GM19438 (cell line): ENCODE measurements around the gene STAB1.

Experiments used
- ATAC-seq: cut with Tn5 transposase; IDR thresholded peaks from one replicate; pipeline ENCODE4 v1.9.1; 2021; ENCODE audit warnings: low read depth; ENCODE audit not compliant: unreplicated experiment

STAB1 gene

DNA sequence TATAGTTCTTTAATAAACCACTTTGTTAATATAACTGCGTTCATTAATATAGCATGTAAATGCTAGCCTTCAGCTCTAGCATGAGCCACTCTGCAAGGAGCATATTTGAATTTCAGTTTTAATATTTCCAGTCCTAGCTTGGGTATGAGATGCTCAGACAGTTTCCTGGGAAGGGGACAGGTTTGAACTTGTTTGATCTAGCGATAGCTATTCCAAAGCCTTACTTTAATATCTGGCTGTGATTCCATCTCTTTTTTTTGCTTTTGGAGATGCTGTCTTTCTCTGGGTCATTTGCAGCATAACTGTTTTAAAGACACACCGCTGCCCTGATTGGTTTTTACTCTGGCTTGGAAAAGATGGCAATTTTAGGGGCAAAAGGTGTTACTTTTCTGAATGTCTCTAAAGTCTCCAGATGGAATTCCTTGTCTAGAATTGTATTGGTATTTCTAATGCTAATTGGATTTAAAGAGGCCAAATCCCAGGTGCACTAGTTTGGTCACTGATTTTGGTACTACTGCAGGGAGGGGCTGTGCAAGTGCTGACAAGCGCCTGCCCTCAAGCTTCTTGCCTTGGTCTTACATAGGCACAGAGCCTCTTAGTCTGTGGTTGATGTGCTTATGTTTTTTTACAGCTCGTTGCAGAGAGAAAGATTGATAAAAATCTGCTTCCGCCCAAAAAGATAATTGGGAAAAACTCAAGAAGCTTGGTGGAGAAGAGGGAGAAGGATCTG, 36.9 kb upstream of the STAB1 start:
- ATAC-seq, result no peak

DNA sequence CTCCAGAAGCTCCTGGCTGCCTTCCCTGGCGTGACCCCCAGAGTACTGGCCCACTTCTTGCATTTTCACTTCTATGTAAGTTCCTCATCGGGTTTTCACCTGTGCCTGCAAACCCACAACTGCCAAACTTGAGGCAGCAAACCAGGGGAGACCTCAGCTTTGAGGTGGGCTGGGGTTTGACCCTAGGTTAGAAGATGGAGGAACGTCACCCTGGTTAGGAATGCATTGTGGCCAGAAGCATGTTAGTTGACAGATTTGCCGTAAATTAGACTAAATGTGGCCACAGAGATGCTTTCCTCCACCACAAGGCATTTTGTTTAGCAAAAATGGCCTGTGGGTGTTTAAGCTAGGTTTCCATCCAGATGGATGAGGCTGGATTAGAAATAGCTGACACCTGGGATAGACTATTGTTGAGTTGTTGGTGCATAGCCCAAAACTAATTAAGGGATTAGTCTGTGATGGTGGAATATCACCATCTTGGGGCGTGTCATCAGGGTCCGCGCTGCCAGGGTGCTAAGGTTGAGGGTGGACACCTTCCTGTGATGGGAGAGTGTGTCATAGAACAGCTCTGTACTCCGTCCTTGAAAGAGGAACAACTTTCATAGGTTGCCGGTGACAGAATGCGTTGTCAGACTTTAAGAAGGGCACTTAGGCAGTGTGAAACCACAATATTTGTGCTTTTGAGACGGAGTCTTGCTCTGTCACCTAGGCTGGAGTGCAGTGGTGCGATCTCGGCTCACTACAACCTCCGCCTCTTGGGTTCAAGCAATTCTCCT, 36.2 kb upstream of the STAB1 start:
- ATAC-seq, result no peak

DNA sequence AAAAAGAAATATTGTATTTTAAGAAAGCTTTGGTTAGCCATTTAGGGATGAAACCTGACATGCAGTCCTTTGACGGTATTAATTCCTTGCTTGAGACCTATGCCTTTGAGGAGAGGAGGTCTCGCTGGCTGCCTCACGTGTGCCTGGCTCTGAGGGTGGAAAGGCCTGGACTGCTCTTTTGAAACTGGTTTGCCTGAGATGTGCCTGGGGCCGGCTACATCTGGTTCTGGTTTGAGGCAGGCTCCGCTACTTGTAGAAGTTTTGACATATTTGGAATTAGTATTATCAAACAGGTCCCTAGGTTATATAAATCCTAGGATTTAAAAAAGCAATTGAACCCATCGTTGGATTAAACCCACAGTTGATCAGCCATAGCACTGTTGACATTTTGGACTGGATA, 33.3 kb upstream of the STAB1 start:
- no peak for ATAC-seq

DNA sequence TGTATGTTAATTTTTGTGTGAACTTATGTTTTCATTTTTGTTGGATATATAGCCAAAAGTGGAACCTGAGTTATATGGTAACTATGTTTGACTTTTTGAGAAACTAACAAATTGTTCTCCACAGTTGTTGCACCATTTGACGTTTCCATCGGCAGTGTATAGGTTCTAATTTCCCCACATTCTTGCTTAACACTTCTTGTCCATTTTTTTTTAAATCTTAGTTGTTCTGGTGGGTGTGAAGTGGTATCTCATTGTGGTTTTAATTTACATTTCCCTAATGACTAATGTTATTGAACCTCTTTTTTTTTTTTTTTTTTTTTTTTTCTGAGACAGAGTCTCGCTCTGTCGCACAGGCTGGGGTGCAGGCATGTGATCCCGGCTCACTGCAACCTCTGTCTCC, 31.7 kb upstream of the STAB1 start:
- ATAC-seq, result no peak

DNA sequence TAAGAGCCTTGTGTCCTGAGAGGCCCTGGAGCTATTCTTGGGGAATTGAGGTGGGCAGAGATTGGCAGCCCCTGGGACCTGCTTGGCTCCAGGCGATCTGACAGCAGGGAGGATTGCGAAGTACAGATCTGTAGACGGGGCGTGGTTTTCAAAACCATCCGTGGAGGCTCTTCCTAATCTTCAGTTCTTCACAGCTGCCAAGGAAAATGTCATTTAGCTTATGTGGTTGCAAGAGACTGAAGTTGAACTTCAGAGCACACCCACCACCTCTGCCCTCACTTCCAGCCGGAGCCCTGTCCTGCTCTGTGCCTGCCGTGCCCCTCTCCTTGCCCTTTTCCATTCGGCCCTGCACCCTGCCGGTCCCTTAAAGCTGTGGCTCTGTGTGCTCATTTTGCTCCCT, 26.8 kb upstream of the STAB1 start:
- no peak for ATAC-seq

DNA sequence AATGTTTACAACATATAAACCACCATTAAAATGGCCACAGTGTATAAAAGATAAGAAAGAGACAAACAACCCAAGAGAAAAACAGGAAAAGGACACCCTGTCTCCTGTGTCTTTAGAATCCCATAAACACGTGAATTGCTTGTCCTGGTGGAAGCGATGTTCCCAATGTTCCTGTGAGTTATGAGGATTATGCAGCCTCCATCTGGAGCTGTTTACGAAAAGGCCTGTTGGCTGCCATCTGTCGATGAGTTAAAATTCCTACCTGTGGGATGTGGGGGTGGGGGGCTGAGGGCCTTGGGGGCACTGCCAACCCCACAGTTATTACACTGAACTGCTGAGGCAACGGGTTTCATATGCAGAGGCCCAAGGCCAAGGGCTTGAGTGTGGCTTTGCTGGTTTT, 26.1 kb upstream of the STAB1 start:
- ATAC-seq, result no peak

DNA sequence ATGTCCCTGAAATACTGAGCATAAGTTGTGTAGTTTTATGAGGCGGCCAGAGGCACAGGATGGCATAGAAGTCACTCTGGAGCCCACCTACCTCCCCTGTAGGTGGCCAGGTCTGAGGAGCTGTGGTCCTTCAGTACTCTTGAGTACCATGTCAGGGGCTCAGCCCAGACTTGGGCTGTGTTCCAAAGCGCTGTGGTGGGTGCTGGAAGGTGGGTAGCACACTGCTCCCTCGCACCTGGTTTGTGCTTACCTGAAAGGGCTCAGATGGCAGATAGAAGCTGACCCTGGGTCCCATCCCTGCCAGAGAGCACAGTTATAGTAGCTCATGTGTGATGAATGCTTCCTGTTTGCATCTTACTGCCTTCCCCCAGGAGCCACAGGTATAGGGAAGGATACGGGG, 24.2 kb upstream of the STAB1 start:
- no peak for ATAC-seq

DNA sequence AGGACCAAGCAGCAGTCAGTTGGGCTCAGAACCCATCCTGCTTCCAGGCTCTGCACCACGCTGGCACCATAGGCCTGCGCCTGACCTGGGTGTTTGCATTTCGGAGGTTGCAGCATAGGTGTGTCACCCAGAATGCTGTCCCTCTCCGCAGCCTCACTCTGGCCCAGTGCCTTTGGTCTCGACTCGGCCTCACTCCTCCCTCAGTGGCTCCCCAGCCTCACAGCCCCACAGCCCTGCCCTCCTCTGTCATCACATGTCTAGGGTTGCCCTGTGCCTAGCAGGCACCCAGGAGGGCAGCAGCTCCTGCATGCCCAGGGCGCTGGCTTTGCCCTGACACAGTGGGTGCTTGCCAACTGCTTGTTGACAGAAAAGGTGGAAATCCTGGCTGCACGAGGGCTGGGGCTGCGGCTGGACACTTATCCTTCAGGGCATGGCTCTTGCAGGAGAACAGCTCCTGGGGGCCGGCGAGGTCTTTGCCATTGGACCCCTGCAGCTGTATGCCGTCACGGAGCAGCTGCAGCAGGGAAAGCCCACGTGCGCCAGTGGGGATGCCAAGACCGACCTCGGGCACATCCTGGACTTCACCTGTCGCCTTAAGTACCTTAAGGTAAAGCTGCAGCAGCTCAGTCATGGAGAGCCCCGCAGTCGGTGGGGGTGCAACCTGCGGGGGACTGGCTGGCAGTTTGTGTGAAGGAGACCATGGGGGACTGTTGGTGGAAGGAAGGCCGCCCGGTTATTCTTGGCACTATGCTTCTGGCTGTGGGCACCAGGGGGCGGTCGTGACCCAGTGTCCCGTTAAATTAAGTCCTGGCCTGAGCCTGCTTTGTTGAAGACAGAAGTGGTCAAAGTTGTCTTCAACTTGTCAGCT, 23.5 kb upstream of the STAB1 start:
- no peak for ATAC-seq

DNA sequence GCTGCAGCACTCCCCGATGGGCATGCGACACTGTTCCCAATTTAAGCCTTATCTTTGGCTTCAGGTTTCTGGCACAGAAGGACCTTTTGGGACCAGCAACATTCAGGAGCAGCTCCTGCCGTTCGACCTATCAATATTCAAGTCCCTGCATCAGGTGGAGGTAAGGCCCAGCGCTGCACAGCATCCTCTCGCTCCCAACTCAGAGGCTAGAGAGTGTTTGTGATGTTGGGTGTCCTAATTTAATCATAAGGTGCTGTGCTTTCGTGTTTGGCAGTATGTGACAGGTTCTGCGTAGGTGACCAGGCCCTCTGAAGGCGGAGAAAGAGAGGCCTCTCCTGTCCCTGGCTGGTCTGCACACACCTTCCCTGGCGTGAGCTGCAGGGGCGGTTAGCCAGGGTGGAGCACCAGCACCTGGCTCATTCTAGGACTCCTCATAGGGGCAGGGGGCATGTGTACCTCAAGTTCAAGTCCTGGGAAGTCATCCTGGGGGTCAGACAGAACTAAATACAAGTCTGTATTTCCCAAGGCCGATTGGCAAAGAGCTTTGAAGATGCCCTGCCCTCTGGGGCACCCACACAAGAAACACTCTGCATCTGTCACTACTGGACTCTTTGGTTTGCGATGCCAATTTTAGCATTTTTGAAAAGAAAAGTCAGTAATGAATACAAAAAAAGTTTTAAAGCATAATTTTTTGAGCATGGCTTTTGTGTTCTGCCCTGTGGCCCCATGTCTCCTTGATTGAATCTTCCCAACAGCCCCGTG, 22.7 kb upstream of the STAB1 start:
- ATAC-seq, result no peak

DNA sequence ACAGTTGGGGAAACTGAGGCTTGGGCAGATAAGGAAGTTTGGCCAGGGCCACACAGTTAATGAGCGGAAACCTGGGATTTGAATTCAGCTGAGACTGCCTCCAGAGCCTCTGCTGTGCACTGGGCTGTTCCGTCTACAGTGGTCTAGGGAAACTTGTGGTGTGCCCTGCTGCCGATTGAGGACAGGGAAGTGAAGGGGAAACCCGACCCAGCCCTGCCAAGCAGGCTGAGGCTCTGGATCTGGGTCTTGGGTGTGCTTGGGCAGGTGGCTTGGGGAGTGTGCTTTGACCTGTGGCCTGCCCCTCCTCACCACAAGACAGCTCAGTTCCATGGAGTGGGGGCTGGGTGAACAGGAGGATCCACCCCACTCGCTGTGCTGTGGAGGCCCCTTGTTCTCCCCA, 22.1 kb upstream of the STAB1 start:
- no peak for ATAC-seq

DNA sequence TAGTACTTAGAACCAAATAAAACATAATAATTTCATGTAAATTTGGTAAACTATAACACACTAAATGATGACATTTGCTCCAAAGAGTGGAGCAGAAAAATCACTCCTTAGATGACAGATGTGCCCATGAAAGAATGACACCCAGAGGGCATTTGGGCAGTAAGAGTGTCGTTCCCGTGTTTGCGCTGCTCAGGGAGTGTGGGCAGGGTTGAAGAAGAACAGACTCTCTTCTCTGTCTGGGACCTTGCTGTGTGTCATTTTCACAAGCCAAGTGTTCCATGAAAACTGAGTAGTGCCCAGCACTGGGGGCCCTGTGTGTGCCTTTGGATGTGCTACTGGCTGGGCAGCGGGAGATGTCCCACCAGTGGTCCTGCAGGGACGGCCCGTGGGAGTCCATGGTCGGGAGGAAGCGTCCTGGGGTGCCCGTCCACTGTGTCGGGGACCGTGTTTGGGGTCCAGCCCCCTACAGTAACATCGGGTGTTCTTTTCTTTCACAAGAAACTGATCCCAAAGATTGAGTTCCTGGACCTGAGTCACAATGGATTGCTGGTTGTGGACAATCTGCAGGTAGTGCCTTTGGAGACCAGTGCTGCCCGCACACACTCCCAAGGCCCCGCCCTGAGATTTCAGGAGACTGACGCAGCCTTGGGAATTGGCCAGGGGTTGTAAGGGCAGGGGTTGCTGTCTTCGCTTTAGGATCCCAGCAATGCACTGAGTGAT, 17.9 kb upstream of the STAB1 start:
- ATAC-seq, result no peak

DNA sequence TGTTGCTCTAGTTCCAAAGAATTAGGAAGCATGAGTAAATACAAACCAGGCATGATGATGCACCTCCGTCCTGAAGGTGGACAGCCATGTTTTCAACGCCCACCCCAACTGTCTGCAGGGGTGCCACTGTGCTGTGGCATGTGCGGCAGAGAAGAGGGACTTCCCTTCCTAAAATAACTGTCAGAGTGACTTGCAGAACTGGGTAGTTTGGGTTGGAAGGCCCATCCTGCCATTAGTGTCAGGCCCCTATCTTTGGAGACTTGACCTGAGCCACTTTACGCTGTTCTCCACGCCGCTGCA, 17.4 kb upstream of the STAB1 start:
- no peak for ATAC-seq

DNA sequence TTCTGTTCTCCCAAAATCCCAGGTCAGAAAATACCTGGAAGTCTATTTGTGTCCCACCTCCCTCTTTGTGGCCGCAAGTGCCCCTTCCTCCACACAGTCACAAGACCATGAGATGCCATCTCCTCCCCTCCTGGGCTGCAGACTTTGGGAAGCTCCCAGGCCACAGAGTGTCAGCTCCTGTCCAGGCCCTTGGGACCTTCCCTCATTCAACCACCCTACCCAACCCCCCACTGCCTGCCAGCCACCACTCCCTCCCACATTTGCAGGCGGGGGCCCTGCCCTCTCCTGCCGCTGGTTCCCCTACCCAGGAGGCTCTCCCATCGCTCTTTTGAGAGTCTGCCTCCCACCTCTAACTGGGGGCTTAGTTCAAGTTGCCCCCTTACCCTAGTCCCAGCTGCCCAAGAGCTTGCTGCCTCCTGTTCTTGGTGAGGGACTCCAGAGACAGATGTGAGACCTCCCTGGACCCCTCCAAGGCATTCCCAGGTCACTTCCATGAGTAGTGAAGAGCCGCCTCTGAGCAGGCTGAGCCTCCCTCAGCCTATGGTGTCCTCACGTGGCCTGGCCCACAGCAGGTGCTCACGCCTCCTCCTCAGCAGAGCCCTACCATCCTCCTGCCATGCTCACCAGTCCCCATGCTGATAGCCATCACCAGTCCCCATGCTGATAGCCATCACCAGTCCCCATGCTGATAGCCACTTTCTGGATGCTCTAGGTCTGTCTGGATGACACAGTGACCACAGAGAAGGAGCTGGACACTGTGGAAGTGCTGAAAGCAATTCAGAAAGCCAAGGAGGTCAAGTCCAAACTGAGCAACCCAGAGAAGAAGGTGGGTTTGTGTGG, 15.9 kb upstream of the STAB1 start:
- no peak for ATAC-seq

DNA sequence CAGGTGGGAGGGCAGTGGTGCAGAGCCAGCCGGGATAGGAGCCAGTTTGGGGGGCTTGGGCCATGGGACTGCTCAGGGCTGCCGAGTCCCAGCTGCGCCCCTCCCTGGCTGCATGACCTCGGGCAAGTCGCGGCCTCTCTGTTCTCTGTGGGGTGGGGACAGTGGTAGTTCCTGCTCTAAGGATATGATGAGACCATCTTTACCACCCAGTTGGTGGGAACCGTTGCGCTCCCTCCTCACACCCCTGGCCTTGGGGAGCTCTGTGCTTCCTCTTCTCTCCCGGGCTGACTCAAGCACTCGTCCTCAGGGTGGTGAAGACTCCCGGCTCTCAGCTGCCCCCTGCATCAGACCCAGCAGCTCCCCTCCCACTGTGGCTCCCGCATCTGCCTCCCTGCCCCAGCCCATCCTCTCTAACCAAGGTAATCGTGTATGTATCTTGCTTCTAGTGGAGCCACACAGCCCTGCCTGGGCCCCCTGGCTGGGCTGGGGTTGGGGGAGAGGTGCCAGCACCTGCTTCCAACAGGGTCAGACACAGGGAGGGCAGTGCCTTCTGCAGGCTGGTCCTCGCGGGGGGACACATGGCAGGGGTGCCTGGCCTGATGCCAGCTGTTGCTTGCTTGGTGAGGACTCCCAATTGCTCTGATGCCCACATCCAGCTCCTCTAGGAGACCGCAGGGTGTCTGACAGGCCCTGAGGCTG, 15.1 kb upstream of the STAB1 start:
- no peak for ATAC-seq

DNA sequence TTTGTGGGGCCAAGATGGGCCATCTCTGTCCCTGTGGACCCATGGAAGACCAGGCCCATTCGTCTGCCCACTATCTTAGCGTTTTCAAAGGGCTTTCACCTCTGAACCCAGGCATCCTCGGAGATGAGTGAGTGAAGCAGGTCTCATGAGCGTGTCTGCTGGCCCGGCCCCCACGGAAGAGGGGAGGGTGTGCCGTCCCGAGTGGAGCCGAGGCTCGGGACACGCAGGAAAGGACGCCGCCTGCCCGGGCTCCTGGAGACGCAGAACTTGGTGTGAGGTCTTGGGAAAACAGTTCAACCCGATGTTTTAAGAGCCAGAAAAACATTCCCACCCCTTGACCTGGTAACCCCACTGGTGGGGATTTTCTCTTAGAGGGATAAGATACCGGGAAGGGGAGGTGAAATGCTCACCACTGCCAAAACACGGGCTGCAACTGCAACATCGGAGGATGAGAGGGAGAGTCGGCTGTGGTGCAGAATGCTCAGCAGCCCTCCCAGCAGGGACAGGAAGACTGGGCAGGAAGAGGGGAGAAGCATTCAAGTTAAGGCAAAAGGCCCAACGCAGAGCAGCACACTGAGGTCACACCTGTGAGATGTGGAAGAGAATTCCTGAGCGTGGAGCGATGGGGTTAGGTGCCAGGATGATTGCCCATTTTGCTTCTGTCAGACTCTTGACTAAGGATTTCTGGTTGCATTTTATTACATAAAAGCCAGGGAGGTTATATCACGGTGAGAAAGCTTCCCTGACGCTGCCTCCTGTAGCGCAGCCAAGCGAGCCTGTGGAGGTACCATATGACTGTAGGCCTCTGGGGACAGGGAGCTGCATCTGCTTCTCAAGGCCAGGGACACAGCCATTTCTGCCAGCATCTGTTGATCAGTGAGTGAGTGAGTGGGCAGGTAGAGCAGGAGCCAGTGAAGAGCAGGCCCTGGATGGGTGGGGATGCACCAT, 14.1 kb upstream of the STAB1 start:
- ATAC-seq, result no peak

DNA sequence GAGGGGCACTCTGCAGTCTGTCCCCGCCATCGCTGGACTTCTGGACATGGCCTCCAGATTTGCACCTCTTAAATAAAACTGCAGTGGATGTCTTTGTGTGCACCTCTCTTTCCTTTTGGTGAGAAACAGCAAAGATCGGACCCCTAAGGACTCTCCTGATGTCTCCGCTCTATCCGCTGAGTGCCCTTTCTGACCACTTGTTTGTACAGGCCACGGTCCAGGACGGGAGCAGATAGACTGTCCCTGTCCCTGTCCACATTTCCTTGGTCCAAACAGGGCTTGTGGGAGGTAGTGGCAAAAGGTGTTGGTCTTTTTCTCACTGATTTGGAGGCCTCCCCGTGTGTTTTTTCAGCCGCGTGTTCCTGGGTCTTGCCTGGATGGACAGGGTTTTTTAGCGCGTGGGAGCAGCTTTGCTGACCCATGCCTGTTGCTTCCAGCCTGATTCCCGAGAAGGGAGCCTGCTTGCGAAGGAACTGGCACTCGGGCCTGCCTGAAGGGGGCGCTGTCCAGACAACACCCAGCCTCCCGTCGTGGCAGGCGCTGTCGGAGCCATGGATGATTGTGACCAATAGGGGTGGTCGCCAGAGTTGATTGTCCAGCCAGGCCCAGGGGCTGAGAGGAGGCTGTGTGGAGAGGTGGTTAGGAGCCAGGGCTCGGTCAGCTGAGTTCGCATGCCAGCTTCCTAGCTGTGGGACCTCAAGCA, 13.2 kb upstream of the STAB1 start:
- no peak for ATAC-seq

DNA sequence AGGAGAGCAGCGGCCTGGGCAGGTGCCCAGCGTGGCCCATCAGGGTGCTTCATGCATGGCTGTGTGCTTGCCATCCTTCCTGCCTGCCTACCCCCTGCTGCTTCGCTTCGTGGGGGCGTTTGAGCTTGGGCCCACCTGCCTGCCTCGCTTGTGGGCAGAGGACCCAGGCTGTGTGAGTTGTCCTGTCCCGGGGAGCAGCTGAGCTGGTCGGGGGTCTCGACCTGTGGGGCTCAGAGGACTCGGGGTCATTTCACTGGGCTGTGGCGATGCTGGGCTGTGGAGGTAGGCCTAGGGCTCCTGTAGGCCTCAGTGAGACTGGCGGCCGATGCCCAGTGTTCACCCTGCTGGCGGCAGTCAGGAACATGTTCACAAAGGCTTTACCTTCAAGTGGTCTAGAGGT, 12.1 kb upstream of the STAB1 start:
- no peak for ATAC-seq
